Adrenal gland (tissue), 12 donors: ENCODE results near the gene HS6ST2. TPM values are rescaled to one million over a fixed set of nuclear protein-coding genes. Genes with fewer than 3 reads are reported as not detected.

Experiments
- DNase-seq, 7 donors: peaks; one replicate each; pipeline ENCODE4 v3.0.0-alpha.2; 2019 to 2020
- H3K27ac ChIP-seq, 5 donors: fragments of 200-600 bp; sonication (generic) in 4 of 5; 1 replicate in 3 of 5; 2 replicates in 2 of 5; pipeline versions ENCODE4 v1.5.1 to v1.8.0; 2016 to 2020; ENCODE audit warnings: mild to moderate bottlenecking in 1 of 5
- H3K27me3 ChIP-seq: fragments of 200-600 bp; 2 replicates; pipeline ENCODE4 v1.8.0; 2021
- H3K36me3 ChIP-seq, 2 donors: fragments of 200-600 bp; replicated peaks in 1 of 2; 1 replicate in 1 of 2; 2 replicates in 1 of 2; pipeline versions ENCODE4 v1.5.1 to v1.8.0; 2018 to 2022
- H3K4me1 ChIP-seq, 2 donors: fragments of 200-600 bp; replicated peaks in 1 of 2; 1 replicate in 1 of 2; 2 replicates in 1 of 2; pipeline versions ENCODE4 v1.5.1 to v1.8.0; 2018 to 2021
- H3K4me3 ChIP-seq, 4 donors: fragments of 200-600 bp; sonication (generic) in 3 of 4; one replicate each; pipeline ENCODE4 v1.5.1; 2016 to 2018
- H3K9me3 ChIP-seq, 3 donors: fragments of 200-600 bp; sonication (generic) in 1 of 3; replicated peaks in 1 of 3; 1 replicate in 2 of 3; 2 replicates in 1 of 3; pipeline versions ENCODE4 v1.5.1 to v1.8.0; 2016 to 2021
- CTCF ChIP-seq, 6 experiments: fragments of 450-650 bp in 4 of 6; fragments of 200-600 bp in 2 of 6; sonication (generic) in 1 of 6; IDR thresholded peaks; 1 replicate in 5 of 6; 2 replicates in 1 of 6; pipeline versions ENCODE4 v1.5.1 to v1.8.0; 2016 to 2021; ENCODE audit warnings: antibody characterized with exemption in 6 of 6, mild to moderate bottlenecking in 2 of 6, moderate library complexity in 1 of 6
- POLR2A ChIP-seq, 2 donors: fragments of 450-650 bp; IDR thresholded peaks; one replicate each; pipeline ENCODE4 v1.6.1; 2017; ENCODE audit warnings: antibody characterized with exemption in 2 of 2, mild to moderate bottlenecking in 2 of 2, moderate library complexity in 1 of 2
- WGBS, 4 donors: extraction: QIAGEN DNeasy Blood & Tissue Kit in 2 of 4; methylation state at CpG; one replicate each; pipeline versions ENCODE4 v1.1.5 to v1.1.7; 2013 to 2017; 5-methylcytosine and 5-hydroxymethylcytosine counted together
- intact Hi-C, 2 donors: fragments of 100-400 bp; cut with DNase I; formaldehyde crosslinking; loops; one replicate each; pipeline versions ENCODE4 v1.14.1 to v1.15.0; 2022 to 2023
- polyA plus RNA-seq, 3 donors: library from polyadenylated mRNA; stranded (reverse); fragments of 200-250 nt in 2 of 3; fragments of 350-450 nt in 1 of 3; fragmentation: Illumina TruSeq in 1 of 3; extraction: RNeasy Lipid Tissue Mini Kit (QIAGEN cat#74804) in 1 of 3; gene quantifications; one replicate each; pipeline ENCODE4 v1.2.3, GENCODE V29; 2013 to 2014
- total RNA-seq, 9 donors: library from RNA; depleted of rRNA in 4 of 9; stranded (reverse); fragments of >200 nt in 4 of 9; fragments of 120-200 nt in 1 of 9; fragmentation: NEBNext Ultra II Directional in 1 of 9; extraction: Animal tissue kit (Norgen Biotek cat#: 25700) in 1 of 9; gene quantifications; one replicate each; pipeline versions ENCODE4 v1.1.0 to v1.2.4, GENCODE V29; 2013 to 2023
- donor health status: healthy with polysubstance abuse.
- donor health status: Bipolar disorder and iron deficiency.
- donor health status: DM: yes; HTN: yes; CAD: no.
- donor health status: DM: no; HTN: no; CAD: no.
- donor health status: DM: no; HTN: no; CAD: no.
- donor health status: DM: yes; HTN: yes; CAD: no.

The HS6ST2 gene
- total and polyA plus RNA-seq, 12 donors = 0.24 to 6.0 (median 1.3) TPM

GRCh38 chrX:132745593-132745992, 212.8 kb downstream of the HS6ST2 start:
- intact Hi-C loops = no loop called here
- no peak for TF ChIP-seq CTCF (IDR thresholded peaks at IDR 0.05)
- TF ChIP-seq POLR2A (IDR thresholded peaks at IDR 0.05) = no peak
- DNase-seq = no peak
- H3K27ac ChIP-seq = no peak overlapping the region
- 61 to 68% (median 63%) methylated on average over 2 of the region's 2 CpGs for WGBS, 4 donors
- no peak overlapping the region for H3K4me3 ChIP-seq
- peaks cover 14% of the 10 kb centered on the region for H3K27me3 ChIP-seq
- no peaks in the 10 kb centered on the region for H3K36me3 ChIP-seq
- H3K9me3 ChIP-seq = no peaks in the 10 kb centered on the region
- H3K4me1 ChIP-seq = no peaks in the 10 kb centered on the region

- intact Hi-C loops = no loop called here
- no peaks in the 10 kb centered on the region for H3K4me1 ChIP-seq
- WGBS, 4 donors = 0 to 65% (median 19%) methylated on average over 1 of the region's 1 CpG
- no peaks in the 10 kb centered on the region for H3K36me3 ChIP-seq
- DNase-seq = no peak
- H3K9me3 ChIP-seq = no peaks in the 10 kb centered on the region
- H3K27me3 ChIP-seq = peaks cover 22% of the 10 kb centered on the region
- no peak for TF ChIP-seq POLR2A (IDR thresholded peaks at IDR 0.05)
- H3K4me3 ChIP-seq = no peak overlapping the region
- no peak overlapping the region for H3K27ac ChIP-seq
These were observed 214.0 kb downstream of the HS6ST2 start for GRCh38 chrX:132744470-132744869.

- Histone ChIP-seq H3K9me3 (no peaks in the 10 kb centered on the region), H3K27me3 (peaks cover 27% of the 10 kb centered on the region), H3K27ac (no peak overlapping the region), H3K4me1 (no peaks in the 10 kb centered on the region), H3K36me3 (no peaks in the 10 kb centered on the region), H3K4me3 (no peak overlapping the region)
- TF ChIP-seq CTCF (IDR thresholded peaks at IDR 0.05) (no peak), POLR2A (IDR thresholded peaks at IDR 0.05) (no peak)
- intact Hi-C loops = no loop called here
- DNase-seq = no peak
- 63 to 93% (median 78%) methylated on average over 3 of the region's 3 CpGs for WGBS, 4 donors
These were observed 215.3 kb downstream of the HS6ST2 start for GRCh38 chrX:132743086-132743485.

- Histone ChIP-seq H3K4me1 (no peaks in the 10 kb centered on the region), H3K36me3 (no peaks in the 10 kb centered on the region), H3K9me3 (no peaks in the 10 kb centered on the region), H3K27ac (no peak overlapping the region), H3K4me3 (no peak overlapping the region), H3K27me3 (peaks cover 29% of the 10 kb centered on the region)
- TF ChIP-seq CTCF (IDR thresholded peaks at IDR 0.05) (no peak), POLR2A (IDR thresholded peaks at IDR 0.05) (no peak)
- intact Hi-C loops = no loop called here
- 18 to 33% (median 20%) methylated on average over 1 of the region's 1 CpG for WGBS, 4 donors
- DNase-seq = no peak
These were observed 216.2 kb downstream of the HS6ST2 start for GRCh38 chrX:132742246-132742645.

- Histone ChIP-seq H3K27me3 (peaks cover 25% of the 10 kb centered on the region), H3K27ac (no peak overlapping the region), H3K36me3 (no peaks in the 10 kb centered on the region), H3K9me3 (no peaks in the 10 kb centered on the region), H3K4me3 (no peak overlapping the region), H3K4me1 (no peaks in the 10 kb centered on the region)
- no peak for DNase-seq
- WGBS, 4 donors = 45 to 67% (median 59%) methylated on average over 1 to 2 of the region's 2 CpGs
- no peak for TF ChIP-seq POLR2A (IDR thresholded peaks at IDR 0.05)
- intact Hi-C loops = no loop called here
These were observed 216.7 kb downstream of the HS6ST2 start for GRCh38 chrX:132741689-132742088.
